Ectodermal cell (in vitro differentiated cells): ENCODE measurements around the gene EPSTI1.

Experiments used
- H3K27ac ChIP-seq: 2 replicates; pipeline ENCODE4 v1.7.0; 2013; ENCODE audit warnings: mild to moderate bottlenecking, low read depth, low read length; ENCODE audit not compliant: insufficient read depth, poor library complexity, severe bottlenecking
- H3K27me3 ChIP-seq: 2 replicates; pipeline ENCODE4 v1.7.0; 2013; ENCODE audit warnings: mild to moderate bottlenecking, low read length; ENCODE audit not compliant: insufficient read depth, control insufficient read depth, poor library complexity, severe bottlenecking
- H3K36me3 ChIP-seq: one replicate; pipeline ENCODE4 v1.7.0; 2013; ENCODE audit warnings: low read length; ENCODE audit not compliant: control insufficient read depth, insufficient read depth
- H3K4me1 ChIP-seq: one replicate; pipeline ENCODE4 v1.7.0; 2013; ENCODE audit warnings: low read length; ENCODE audit not compliant: control insufficient read depth, insufficient read depth
- H3K4me3 ChIP-seq: 2 replicates; pipeline ENCODE4 v1.7.0; 2013; ENCODE audit warnings: low read depth, low read length, control low read depth; ENCODE audit not compliant: insufficient read depth
- H3K9me3 ChIP-seq: 2 replicates; pipeline ENCODE4 v1.7.0; 2013; ENCODE audit warnings: mild to moderate bottlenecking, low read length, moderate library complexity; ENCODE audit not compliant: control insufficient read depth
- WGBS, 2 experiments: methylation state at CpG; one replicate each; pipeline ENCODE4 v1.1.7; 2013; ENCODE audit warnings: missing lambda C conversion rate in 2 of 2; 5-methylcytosine and 5-hydroxymethylcytosine counted together

EPSTI1 gene

DNA sequence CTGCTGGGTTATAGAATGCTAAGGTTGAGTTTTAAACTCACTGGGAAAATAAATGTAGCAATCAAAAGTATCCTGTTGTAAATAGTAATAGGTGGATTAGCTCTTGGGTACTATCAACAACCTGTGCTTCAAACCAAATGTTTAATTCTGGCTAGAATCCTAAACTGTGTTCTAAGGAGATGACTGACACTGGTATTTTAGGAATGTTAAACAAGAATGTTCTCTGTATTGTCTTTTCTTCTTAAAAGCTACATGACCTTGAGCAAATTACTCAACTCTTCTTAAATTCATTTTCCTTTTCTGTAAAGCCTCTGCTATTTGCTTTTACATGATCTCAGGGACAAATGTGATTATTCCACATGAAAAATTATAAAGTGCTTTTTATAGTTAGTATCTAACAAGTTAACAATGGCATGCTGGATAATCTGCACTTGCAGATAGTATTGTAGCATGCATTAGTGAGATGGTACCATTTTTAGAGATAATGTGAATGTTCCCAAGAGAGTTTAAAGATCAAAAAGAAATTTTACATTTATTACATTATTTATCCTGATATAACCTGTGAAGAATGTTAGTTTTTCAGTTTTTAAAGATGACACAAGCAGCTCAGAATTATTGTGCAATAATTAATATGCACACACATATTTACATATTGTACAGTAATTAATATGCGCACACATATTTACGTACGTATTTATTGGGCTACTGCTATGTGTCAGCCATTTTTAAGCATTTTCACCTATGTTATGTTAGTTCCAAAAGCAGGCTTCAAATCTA, 13.6 kb upstream of the EPSTI1 start:
- no peaks in the 10 kb centered on the region for H3K27me3 ChIP-seq
- WGBS, 2 experiments: 87 to 99% methylated on average over 3 of the region's 3 CpGs
- no peak overlapping the region for H3K4me3 ChIP-seq
- no peaks in the 10 kb centered on the region for H3K9me3 ChIP-seq
- H3K4me1 ChIP-seq: no peaks in the 10 kb centered on the region
- no peaks in the 10 kb centered on the region for H3K36me3 ChIP-seq
- H3K27ac ChIP-seq: no peak overlapping the region

DNA sequence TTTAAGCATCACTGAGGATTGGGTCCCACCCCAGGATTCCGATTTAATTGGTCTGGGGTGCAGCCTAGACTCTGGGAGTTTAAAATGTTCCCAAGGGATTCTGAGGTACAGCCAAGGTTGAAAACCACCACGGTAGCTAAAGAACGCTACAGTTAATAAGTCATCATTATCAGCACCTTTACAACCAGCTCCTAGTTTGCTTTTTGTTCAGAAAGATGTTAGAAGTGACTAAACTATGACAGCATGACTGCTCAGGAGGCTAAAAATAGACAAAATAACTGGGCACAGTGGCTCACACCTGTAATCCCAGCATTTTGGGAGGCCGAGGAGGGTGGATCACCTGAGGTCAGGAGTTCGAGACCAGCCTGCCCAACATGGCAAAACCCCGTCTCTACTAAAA, 11.7 kb upstream of the EPSTI1 start:
- WGBS, 2 experiments: 94 to 95% methylated on average over 6 of the region's 6 CpGs
- Histone ChIP-seq H3K4me3 (no peak overlapping the region), H3K27me3 (no peaks in the 10 kb centered on the region), H3K9me3 (no peaks in the 10 kb centered on the region), H3K27ac (no peak overlapping the region), H3K4me1 (no peaks in the 10 kb centered on the region), H3K36me3 (no peaks in the 10 kb centered on the region)

DNA sequence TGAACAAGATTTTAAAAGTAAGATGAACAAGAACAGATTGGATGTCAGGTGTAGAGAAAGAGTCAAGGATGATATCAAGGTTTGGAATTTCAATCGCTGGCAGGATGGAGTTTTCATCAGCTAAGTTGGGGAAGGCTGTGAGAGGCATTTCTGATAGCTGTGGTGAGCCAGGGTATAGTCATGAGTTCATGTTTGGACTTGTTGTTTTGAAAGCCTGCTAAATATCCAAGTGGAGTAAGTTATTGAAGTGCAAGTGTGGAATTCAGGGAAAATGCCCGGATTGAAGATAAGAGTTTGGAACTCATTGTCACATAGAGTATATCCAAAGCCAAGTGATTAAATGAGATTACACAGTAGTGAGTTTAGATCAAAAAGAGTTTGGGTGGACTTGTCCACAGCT, 11.0 kb upstream of the EPSTI1 start:
- Histone ChIP-seq H3K4me1 (no peaks in the 10 kb centered on the region), H3K9me3 (no peaks in the 10 kb centered on the region), H3K27ac (no peak overlapping the region), H3K4me3 (no peak overlapping the region), H3K36me3 (no peaks in the 10 kb centered on the region), H3K27me3 (no peaks in the 10 kb centered on the region)
- WGBS, 2 experiments: 87 to 95% methylated on average over 2 of the region's 2 CpGs

DNA sequence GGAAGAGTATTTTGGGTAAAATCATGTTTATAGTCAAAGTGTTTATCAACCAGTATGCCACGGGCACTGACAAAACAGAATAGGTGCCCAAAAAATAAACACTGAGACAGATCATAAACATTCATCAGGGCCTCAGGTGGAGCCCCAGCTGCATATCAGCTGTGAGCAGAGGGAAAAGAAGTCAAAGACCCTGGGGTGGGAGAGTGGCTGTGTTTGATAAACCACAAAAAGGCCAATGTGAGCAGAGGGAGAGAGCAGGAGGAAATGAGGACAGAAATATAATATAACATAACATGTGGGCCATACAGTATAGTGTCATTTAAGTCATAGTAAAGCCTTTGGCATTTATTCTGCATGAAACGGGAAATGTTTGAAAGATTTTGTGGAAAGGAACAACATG, 10.0 kb upstream of the EPSTI1 start:
- Histone ChIP-seq H3K36me3 (no peaks in the 10 kb centered on the region), H3K27me3 (no peaks in the 10 kb centered on the region), H3K4me3 (no peak overlapping the region), H3K27ac (no peak overlapping the region), H3K4me1 (no peaks in the 10 kb centered on the region), H3K9me3 (no peaks in the 10 kb centered on the region)
- WGBS, 2 experiments: 91 to 94% methylated on average over 2 of the region's 2 CpGs

DNA sequence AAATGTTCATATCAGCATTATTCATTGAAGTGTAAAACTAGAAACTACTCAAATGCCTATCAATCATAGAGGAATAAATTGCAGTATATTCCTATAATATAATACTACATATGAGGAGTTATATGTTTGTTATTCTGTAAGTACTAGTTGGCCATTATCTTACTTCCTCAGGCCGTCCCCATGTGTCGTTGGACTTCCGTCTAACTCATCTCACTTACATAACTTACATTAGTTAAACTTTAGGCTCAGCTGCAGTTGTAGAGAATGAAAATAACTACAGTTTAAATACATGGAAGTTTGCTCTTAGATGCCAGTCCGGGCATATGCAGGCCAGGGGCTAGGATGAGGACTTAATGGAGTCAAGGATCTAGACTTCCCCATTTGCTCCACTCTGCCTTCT, 8.6 kb upstream of the EPSTI1 start:
- Histone ChIP-seq H3K9me3 (no peaks in the 10 kb centered on the region), H3K4me3 (no peak overlapping the region), H3K4me1 (no peaks in the 10 kb centered on the region), H3K36me3 (no peaks in the 10 kb centered on the region), H3K27ac (no peak overlapping the region), H3K27me3 (no peaks in the 10 kb centered on the region)
- WGBS, 2 experiments: 92 to 94% methylated on average over 1 to 3 of the region's 4 CpGs

DNA sequence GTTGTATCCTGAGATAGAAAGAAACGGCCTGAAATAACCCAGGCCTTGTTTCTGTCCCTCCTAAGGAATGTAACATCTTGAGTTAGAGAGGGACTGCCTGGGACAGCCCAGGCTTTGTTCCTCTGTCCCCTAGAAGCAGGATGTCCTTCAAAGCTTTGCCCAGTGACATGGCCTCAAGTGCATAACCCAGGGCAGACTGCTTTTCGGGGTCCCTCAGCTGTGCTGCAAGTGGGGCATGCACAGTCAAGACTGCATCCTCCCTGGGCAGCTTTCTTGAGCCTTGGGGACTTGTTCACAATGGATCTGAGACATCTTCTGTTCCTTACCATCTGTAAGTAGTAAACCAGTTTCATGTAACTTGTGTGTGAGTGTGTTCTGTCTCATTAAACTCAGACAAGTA, 7.5 kb upstream of the EPSTI1 start:
- H3K27me3 ChIP-seq: no peaks in the 10 kb centered on the region
- 88 to 90% methylated on average over 2 of the region's 2 CpGs for WGBS, 2 experiments

DNA sequence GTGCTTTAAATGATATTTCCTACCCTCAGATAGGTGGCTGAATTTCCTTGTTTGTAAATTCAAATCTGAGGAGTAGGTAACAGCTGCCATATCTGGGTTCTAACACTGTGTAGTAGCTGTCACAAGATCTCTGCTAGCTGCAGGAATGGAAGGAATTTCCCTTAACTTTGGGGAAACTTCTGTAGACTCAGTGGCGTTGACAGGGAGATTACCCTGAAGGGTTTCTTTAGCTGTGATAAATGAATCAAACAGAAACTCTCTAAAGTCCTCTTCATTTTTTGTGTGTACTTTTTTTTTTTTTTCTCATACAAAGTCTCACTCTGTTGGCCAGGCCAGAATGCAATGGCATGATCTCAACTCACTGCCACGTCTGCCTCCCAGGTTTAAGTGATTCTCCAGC, 5.3 kb upstream of the EPSTI1 start:
- WGBS, 2 experiments: 83 to 88% methylated on average over 2 of the region's 2 CpGs
- Histone ChIP-seq H3K9me3 (no peaks in the 10 kb centered on the region), H3K27ac (no peak overlapping the region), H3K27me3 (peaks cover 8% of the 10 kb centered on the region), H3K4me3 (no peak overlapping the region), H3K36me3 (no peaks in the 10 kb centered on the region), H3K4me1 (no peaks in the 10 kb centered on the region)

More for the DNA sequence above, 7.5 kb upstream of the EPSTI1 start:
- no peaks in the 10 kb centered on the region for H3K4me1 ChIP-seq
- no peak overlapping the region for H3K27ac ChIP-seq
- H3K4me3 ChIP-seq: no peak overlapping the region
- no peaks in the 10 kb centered on the region for H3K9me3 ChIP-seq
- no peaks in the 10 kb centered on the region for H3K36me3 ChIP-seq

DNA sequence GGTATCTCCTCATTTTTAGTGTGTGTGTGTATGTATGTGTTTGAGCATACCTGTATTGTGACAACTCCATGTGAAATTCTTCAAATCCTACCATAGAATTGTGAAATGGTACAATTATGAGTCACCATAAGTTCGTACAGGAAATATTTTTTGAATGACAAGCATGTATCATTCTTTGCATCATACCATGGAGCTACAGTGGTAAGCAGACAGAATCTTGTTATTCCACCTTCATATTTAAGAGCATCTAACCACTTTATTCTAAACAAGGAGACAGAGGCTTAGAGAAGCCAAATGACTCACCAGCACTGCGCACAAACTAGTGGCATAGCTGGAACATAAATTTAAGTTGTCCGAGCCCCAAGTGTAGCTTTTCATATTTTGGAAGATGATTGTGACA, 4.5 kb upstream of the EPSTI1 start:
- WGBS, 2 experiments: 84 to 87% methylated on average over 3 of the region's 3 CpGs

DNA sequence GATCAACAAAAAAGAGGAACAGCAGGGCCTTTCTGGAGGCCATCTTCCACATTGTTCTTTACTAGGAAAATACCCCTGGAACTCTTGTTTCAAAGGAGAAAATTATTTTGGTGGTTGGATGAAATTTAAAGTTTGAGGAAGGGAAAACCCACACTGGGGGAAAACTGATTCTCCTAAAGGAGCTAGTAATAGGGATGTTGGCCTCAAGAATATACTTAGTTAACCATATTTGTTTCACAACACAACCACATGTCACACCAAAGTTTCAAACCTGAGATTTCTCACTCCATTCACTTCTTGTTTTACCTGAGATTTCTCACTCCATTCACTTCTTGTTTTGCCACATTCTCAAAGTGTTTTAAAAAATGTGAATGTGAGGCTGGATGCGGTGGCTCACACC, 2.8 kb upstream of the EPSTI1 start:
- H3K4me1 ChIP-seq: no peaks in the 10 kb centered on the region
- H3K9me3 ChIP-seq: no peaks in the 10 kb centered on the region
- WGBS, 2 experiments: 92% methylated on average over 1 of the region's 1 CpG
- no peak overlapping the region for H3K4me3 ChIP-seq
- H3K27ac ChIP-seq: no peak overlapping the region
- H3K27me3 ChIP-seq: peaks cover 20% of the 10 kb centered on the region
- no peaks in the 10 kb centered on the region for H3K36me3 ChIP-seq

More for the DNA sequence above, 4.5 kb upstream of the EPSTI1 start:
- Histone ChIP-seq H3K27ac (no peak overlapping the region), H3K4me1 (no peaks in the 10 kb centered on the region), H3K4me3 (no peak overlapping the region), H3K9me3 (no peaks in the 10 kb centered on the region), H3K36me3 (no peaks in the 10 kb centered on the region), H3K27me3 (peaks cover 16% of the 10 kb centered on the region)

DNA sequence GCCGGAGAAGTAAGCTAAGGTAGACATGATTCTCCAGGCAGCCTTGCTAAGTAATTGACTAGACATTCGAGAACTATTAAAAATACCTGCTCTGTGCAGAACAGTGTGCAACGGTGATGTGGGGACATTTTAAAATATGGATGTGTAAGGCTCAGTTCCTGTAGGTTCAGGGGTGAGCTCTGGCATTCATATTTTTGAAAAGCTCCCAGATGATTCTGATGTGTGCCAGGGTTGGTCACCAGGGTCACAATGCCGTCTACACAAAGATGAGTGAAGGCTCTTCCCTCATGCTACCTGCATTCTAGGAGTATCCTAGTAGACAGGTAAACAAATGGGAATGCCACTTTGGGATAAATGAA, 702 bp upstream of the EPSTI1 start:
- Histone ChIP-seq H3K4me3 (no peak overlapping the region), H3K27me3 (peaks cover 20% of the 10 kb centered on the region), H3K4me1 (no peaks in the 10 kb centered on the region), H3K9me3 (no peaks in the 10 kb centered on the region), H3K27ac (no peak overlapping the region), H3K36me3 (no peaks in the 10 kb centered on the region)
- 92 to 93% methylated on average over 4 of the region's 4 CpGs for WGBS, 2 experiments
